ENCODE data around the gene CRISPLD2.
"Not testable (repeated sequence)": the region's sequence is repeated elsewhere in the genome, so short reads cannot be mapped to it uniquely, and the experiment has no call there.

The CRISPLD2 gene

GRCh38 chr16:84938616-84939015 is 118.8 kb downstream of the CRISPLD2 start:
- DNase-seq = not testable (repeated sequence)

DNA sequence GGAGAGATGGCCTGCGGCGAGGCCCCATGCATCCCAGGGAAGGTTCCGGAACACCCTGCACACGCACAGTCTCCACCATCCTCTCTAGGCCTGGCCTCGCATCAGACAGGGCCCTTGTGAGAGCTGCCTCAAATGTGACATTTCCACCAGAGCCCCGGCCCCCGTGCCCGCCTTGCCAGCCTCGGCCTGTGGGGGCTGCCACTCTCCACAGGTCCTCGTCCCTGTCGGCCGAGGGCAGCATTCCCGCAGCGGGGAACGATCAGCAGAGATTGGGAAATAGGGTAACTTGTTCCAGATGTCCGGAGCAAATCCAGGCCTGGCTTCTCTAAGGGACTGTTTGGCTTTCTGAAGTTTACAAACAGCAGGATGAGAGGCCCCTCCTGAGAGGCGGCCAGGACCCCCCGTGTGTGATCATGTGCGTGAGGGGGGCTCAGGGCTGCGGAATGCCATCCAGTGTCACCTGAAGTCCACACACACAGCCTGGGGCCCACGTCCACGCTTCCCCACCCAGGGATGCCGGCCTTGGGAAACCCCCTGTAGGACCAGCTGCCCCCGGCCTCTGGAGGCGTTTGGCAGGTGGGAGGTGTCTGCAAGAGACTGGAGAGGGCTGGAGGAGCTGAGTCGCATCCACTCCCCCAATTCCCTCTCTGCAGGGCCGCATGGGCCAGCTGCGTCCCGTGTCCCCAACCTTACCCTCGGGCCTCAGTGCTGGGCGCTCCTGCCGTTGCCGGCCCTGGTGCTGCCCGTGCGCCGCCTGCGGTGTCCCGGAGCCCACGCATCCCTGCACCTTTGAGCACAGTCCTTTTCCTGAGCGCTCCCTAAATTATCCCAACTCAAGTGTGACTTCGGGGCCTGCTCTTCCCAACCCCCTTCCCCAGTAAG is 121.1 kb downstream of the CRISPLD2 start:
- DNase-seq = no peak

- peak; percentile 73 for DNase-seq
These were observed 122.1 kb downstream of the CRISPLD2 start for GRCh38 chr16:84941921-84942320.

DNA sequence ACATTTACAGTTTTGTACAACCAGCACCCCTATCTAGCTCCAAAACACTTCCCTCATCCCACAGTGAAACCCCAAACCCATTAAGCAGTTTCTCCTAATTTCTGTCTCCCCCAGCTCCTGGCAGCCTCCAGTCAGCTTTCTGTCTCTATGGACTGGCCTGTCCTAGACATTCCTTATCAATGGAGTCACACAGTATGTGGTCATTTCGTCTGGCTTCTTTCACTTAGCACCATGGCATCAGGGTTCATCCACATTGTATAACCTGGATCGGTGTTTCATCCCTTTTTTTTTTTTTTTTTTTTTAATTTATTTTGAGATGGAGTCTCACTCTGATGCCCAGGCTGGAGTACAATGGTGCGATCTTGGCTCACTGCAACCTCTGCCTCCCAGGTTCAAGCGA is 123.0 kb downstream of the CRISPLD2 start:
- no peak for DNase-seq

DNA sequence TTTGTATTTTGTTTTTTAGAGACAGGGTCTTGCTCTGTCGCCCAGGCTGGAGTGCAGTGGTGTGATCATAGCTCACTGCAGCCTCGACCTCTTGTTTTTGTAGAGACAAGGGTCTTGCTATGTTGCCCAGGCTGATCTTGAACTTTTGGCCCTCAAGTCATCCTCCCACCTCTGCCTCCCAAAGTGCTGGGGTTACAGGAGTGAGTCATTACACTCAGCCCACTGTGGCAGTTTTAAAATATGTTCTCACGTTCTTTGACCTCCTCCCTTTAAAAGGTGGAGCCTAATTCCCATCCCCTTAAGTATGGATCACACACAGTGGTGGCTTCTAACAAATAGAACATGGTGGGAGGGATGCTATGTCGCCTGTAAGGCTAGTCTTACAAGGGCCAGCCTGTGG is 123.8 kb downstream of the CRISPLD2 start:
- DNase-seq = no peak

DNA sequence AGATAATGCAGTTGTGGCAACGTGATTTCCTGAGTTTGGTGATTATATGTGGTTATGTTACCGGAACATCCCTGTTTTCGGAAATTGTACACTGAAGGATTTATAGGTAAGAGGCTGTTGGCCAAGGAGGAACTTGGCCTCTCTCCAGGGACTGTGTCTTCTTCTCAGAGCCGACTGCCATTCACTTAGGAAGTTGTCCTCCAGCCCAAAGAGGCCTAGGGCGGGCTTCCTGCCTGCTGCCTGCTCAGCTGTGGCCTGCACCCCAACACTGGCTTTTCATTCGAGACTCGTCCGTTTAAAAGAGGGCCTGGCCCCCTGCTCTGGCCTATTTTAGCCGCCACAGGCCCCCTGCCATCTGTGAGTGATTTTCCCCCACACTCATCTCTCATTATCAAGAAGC is 127.2 kb downstream of the CRISPLD2 start:
- no peak for DNase-seq

GRCh38 chr16:84947996-84948850 is 128.4 kb downstream of the CRISPLD2 start:
- no peak for DNase-seq

DNA sequence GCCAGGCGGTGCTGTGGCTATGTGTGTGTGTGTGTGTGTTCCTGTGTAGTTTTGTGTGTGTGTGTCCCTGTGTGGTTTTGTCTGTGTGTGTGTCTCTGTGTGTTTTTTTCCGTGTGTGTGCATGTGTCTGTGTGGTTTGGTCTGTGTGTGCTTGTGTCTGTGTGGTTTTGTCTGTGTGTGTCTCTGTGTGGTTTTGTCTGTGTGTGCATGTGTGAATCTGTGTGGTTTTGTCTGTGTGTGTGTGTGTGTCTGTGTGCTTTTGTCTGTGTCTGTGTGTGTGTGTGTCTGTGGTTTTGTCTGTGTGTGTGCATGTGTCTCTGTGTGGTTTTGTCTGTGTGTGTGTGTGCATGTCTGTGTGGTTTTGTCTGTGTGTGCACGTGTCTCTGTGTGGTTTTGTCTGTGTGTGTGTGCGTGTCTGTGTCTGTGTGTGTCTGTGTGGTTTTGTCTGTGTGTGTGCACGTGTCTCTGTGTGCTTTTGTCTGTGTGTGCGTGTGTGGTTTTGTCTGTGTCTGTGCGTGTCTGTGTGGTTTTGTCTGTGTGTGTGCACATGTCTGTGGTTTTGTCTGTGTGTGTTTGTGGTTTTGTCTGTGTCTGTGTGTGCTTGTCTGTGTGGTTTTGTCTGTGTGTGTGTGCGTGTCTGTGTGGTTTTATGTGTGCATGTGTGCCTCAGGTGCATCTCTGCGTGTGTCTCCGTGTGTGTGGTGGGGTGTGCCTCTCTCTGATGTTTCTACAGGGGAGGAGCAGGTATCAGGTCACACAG is 129.2 kb downstream of the CRISPLD2 start:
- no peak for DNase-seq

GRCh38 chr16:84949772-84950436 is 130.1 kb downstream of the CRISPLD2 start:
- no peak for DNase-seq

DNA sequence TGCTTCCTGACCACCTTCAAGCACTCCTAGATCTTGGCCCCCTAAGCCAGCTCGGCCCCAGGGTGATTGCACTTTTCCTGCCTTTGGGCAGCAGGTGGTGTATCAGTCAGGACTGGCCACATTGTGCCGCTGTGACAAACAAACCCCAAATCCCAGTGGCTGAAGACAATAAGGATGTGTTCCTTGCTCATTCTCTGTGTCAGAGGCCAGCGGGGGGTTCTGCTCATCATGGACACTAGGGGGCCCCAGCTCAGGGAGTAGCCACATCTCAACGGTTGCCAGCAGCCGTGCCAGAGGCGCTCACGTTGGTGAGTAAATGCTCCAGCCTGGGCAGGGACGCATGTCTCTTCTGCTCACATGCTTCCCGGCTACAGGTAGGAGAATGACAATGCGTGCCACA is 131.1 kb downstream of the CRISPLD2 start:
- peak; percentile 70 for DNase-seq

- peak; percentile 77 for DNase-seq
These were observed 132.8 kb downstream of the CRISPLD2 start for GRCh38 chr16:84952335-84953189.

GRCh38 chr16:84953190-84953746 is 133.5 kb downstream of the CRISPLD2 start:
- no peak for DNase-seq

DNA sequence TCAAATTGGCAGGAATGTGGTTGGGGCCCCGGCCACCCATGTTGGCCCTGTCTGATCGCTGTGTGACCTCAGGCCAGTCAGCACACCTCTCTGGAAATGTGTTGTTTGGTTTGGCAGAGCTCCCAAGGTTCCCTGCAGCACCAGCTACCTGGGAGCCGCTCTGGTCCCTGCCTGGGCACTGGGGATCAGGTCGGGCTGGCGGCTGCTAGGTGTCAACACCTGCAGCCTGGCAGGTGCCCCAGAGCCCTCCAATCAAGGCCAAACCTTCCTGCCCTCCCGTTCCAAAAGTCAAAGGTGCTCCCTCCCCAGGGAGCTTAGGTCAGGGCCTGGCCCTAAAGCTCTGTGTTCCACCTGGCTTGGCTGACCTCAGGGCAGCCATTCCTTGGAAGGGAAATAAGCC is 135.6 kb downstream of the CRISPLD2 start:
- no peak for DNase-seq

DNA sequence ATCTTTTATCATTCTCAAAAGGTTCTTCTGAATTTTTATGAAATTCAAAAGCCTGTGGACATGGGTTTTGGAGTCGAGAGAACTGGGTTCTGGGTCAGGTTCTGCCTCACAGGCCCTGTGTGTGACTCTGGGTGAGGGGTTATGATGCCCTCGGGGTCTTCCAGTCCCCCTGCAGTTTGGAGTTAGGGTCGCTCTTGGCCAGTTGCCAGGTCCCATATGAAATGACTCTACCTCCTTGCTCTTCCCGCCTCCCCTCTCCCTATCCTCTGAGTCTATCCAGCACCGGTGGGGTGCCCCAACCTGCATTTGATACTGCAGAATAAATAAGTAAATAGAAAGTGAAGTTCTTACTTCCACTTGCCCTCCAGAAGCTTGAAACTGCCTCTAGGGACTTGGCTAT is 137.4 kb downstream of the CRISPLD2 start:
- no peak for DNase-seq

- no peak for DNase-seq
These were observed 138.0 kb downstream of the CRISPLD2 start for GRCh38 chr16:84957792-84958191.

All from 8988T (cell line).